ENCODE results near the gene CRELD2. TPM values are rescaled to one million over a fixed set of nuclear protein-coding genes. Genes with fewer than 3 reads are reported as not detected.
A peak's percentile ranks its signal among the peaks of the same experiment; 100 is the strongest.

The CRELD2 gene
- total and polyA plus RNA-seq, 2 of the 13 experiments (the other 11 are each of a cell fraction or from before 2014, with no cell fraction given): 17.2 to 44.7 TPM

- FAIRE-seq (peak; percentile 84), ATAC-seq (peak; percentile 65), DNase-seq (ENCODE audit: low spot score) (peak; percentile 81)
- Histone ChIP-seq H3K79me2 (ENCODE audit: insufficient read depth, low read length) (no peaks in the 10 kb centered on the region), H3K9me3 (ENCODE audit: low read length) (no peaks in the 10 kb centered on the region), H2AFZ (ENCODE audit: low read length) (no peak overlapping the region), H3K36me3 (replicated peaks in 1 of 2; ENCODE audit: control insufficient read depth in 1 of 2, insufficient read depth in 2 of 2, low read length in 2 of 2) (no peaks in the 10 kb centered on the region), H3K4me2 (ENCODE audit: low read depth, low read length) (peak overlapping the region; percentile 27), H3K4me3 (replicated peaks in 1 of 3; ENCODE audit: insufficient read depth in 1 of 3, low read depth in 2 of 3, low read length in 3 of 3) (no peak overlapping the region), H3K27ac (ENCODE audit: extremely low read length, insufficient read depth, low read length) (no peak overlapping the region), H3K4me1 (ENCODE audit: insufficient read depth, low read length) (peaks cover 49% of the 10 kb centered on the region), H3K9ac (ENCODE audit: insufficient read depth, low read depth, low read length) (no peak overlapping the region), H3K27me3 (ENCODE audit: control insufficient read depth in 1 of 2, insufficient read depth in 2 of 2, low read length in 2 of 2) (peaks cover 3 to 10% of the 10 kb centered on the region in 2 experiments; a peak in 4 of 5 replicates), H4K20me1 (ENCODE audit: insufficient read depth, low read length) (no peaks in the 10 kb centered on the region)
- ChIA-PET CTCF (ENCODE audit: low intra/inter-chr PET ratio, low total read pairs) (interaction anchor here (1.1 to 3.2 kb wide), 6 partner anchors 28 to 100 kb away, joined by 3 to 63 read pairs (median 5); no protein-coding TSS in a partner anchor), POLR2A (interaction anchor here (0.7 to 10.5 kb wide), 7 partner anchors 12 to 100 kb away, joined by 3 to 283 read pairs (median 12); partner anchors contain the start of gene PIM3)
- intact Hi-C loops (cut with micrococcal nuclease; ENCODE audit: unreplicated experiment) (loop anchor here (1.0 to 5.0 kb wide), 3 partner anchors 24 to 99 kb away; no protein-coding TSS in a partner anchor), in situ Hi-C loops (cut with HindIII; ENCODE audit: extremely low pct_ligation_motif_present, low pct_unique_long_range_greater_than_20kb) (loop anchor here (5.0 kb wide), 3 partner anchors 36 to 101 kb away; no protein-coding TSS in a partner anchor)
- BruUV-seq (replicated peaks): no TSS peak
- 21% methylated on average over 6 of the region's 14 CpGs for WGBS (ENCODE audit: low lambda C conversion rate)
- TF ChIP-seq ZNF75D (CRISPR knock-in tag; IDR thresholded peaks at IDR 0.05; ENCODE audit: borderline replicate concordance): no peak
- no peak for TF ChIP-seq MATR3 (CRISPR knock-in tag; IDR thresholded peaks at IDR 0.05)
- TF ChIP-seq ZNF451 (CRISPR knock-in tag; IDR thresholded peaks at IDR 0.05): no peak
- no peak for TF ChIP-seq SUZ12 (IDR thresholded peaks at IDR 0.05; ENCODE audit: low read depth, low read length)
- no peak for TF ChIP-seq SKIL (CRISPR knock-in tag; IDR thresholded peaks at IDR 0.05; ENCODE audit: borderline replicate concordance)
- TF ChIP-seq ZNF574 (CRISPR knock-in tag; IDR thresholded peaks at IDR 0.05): no peak
- TF ChIP-seq ZNF337 (CRISPR knock-in tag; IDR thresholded peaks at IDR 0.05; ENCODE audit: borderline replicate concordance, low read depth): no peak
- no peak for TF ChIP-seq ZNF878 (CRISPR knock-in tag; IDR thresholded peaks at IDR 0.05)
- TF ChIP-seq BRCA1 (CRISPR knock-in tag; IDR thresholded peaks at IDR 0.05): no peak
- no peak for TF ChIP-seq CERS6 (CRISPR knock-in tag; IDR thresholded peaks at IDR 0.05)
- TF ChIP-seq ATM (IDR thresholded peaks at IDR 0.05; ENCODE audit: borderline replicate concordance): no peak
- TF ChIP-seq EED (CRISPR knock-in tag; IDR thresholded peaks at IDR 0.05): no peak
- TF ChIP-seq ZNF276 (CRISPR knock-in tag; IDR thresholded peaks at IDR 0.05; ENCODE audit: low read depth): no peak
These were observed 12.4 kb downstream of the CRELD2 start for GRCh38 chr22:49930596-49931412.

Data from HepG2 (cell line).